PFSK-1 (cell line): ENCODE data around the gene MYL9.

Source experiments
- FOXP2 ChIP-seq: optimal IDR thresholded peaks from 2 replicates; pipeline ENCODE3; 2011; ENCODE audit warnings: borderline replicate concordance, control low read depth, inconsistent platforms; ENCODE audit not compliant: insufficient read depth; ENCODE audit errors: extremely low read length, extremely low read depth
- POLR2AphosphoS5 ChIP-seq: IDR thresholded peaks from 2 replicates; pipeline ENCODE4 v1.6.1; 2012; ENCODE audit warnings: low read depth, mild to moderate bottlenecking, control low read depth, low read length, moderate library complexity
- SIN3A ChIP-seq: IDR thresholded peaks from 2 replicates; pipeline ENCODE4 v1.6.1; 2012; ENCODE audit warnings: mild to moderate bottlenecking, low read length, moderate library complexity, borderline replicate concordance; ENCODE audit not compliant: insufficient read depth
- TAF1 ChIP-seq: IDR thresholded peaks from 2 replicates; pipeline ENCODE4 v1.6.1; 2012; ENCODE audit warnings: low read length, control low read depth, borderline replicate concordance; ENCODE audit not compliant: insufficient read depth
- TF ChIP-seq, protein P1 (sequence below), 2 experiments: IDR thresholded peaks; 2 replicates each; pipeline versions ENCODE4 v1.6.1 to v1.8.0; 2011 to 2012; ENCODE audit warnings: low read depth in 2 of 2, low read length in 2 of 2, control low read depth in 1 of 2, inconsistent platforms in 1 of 2, mild to moderate bottlenecking in 1 of 2, moderate library complexity in 1 of 2; ENCODE audit not compliant: insufficient read depth in 1 of 2

The MYL9 gene

DNA sequence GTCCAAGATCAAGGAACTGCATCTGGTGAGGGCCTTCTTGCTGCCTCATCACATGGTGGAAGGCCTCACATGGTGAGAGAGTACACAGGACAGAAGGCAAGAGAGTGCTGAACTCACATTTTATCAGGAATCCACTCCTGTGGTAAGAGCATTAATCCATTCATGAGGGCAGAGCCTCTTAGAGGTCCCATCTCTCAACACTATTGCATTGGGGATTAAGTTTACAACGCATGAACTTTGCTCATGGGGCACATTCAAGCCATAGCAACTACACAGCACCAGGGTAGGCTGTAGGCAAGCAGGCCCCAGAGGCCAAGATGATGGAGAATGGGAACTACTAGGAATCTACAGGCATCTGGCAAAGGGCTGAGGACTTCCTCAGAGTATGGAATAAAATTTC lies 22.1 kb downstream of the MYL9 start:
- TF ChIP-seq, protein P1, sequence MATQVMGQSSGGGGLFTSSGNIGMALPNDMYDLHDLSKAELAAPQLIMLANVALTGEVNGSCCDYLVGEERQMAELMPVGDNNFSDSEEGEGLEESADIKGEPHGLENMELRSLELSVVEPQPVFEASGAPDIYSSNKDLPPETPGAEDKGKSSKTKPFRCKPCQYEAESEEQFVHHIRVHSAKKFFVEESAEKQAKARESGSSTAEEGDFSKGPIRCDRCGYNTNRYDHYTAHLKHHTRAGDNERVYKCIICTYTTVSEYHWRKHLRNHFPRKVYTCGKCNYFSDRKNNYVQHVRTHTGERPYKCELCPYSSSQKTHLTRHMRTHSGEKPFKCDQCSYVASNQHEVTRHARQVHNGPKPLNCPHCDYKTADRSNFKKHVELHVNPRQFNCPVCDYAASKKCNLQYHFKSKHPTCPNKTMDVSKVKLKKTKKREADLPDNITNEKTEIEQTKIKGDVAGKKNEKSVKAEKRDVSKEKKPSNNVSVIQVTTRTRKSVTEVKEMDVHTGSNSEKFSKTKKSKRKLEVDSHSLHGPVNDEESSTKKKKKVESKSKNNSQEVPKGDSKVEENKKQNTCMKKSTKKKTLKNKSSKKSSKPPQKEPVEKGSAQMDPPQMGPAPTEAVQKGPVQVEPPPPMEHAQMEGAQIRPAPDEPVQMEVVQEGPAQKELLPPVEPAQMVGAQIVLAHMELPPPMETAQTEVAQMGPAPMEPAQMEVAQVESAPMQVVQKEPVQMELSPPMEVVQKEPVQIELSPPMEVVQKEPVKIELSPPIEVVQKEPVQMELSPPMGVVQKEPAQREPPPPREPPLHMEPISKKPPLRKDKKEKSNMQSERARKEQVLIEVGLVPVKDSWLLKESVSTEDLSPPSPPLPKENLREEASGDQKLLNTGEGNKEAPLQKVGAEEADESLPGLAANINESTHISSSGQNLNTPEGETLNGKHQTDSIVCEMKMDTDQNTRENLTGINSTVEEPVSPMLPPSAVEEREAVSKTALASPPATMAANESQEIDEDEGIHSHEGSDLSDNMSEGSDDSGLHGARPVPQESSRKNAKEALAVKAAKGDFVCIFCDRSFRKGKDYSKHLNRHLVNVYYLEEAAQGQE (IDR thresholded peaks at IDR 0.05; ENCODE audit: insufficient read depth in 1 of 2, low read depth in 2 of 2, low read length in 2 of 2) = no peak
- TF ChIP-seq SIN3A (no peak), TAF1 (no peak), FOXP2 (no peak), POLR2AphosphoS5 (no peak)

DNA sequence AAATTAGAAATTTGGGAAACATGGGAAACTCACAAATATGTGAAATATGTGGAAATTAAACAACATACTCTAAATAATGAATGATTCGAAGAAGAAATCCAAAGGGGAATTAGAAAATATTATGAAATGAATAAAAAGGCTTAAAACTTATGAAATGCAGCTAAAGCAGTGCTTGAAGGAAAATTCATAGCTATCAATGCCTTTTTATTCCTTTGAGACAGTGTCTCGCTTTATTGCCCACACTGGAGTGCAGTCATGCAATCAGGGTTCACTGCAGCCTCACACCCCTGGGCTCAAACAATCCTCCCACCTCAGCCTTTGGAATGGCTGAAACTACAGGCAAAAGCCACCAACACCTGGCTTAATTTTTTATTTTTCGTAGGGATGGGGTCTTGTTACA lies 24.2 kb downstream of the MYL9 start:
- TF ChIP-seq TAF1 = no peak
- TF ChIP-seq, protein P1 (IDR thresholded peaks at IDR 0.05; ENCODE audit: insufficient read depth in 1 of 2, low read depth in 2 of 2, low read length in 2 of 2) = no peak
- TF ChIP-seq SIN3A = no peak
- no peak for TF ChIP-seq POLR2AphosphoS5
- no peak for TF ChIP-seq FOXP2

DNA sequence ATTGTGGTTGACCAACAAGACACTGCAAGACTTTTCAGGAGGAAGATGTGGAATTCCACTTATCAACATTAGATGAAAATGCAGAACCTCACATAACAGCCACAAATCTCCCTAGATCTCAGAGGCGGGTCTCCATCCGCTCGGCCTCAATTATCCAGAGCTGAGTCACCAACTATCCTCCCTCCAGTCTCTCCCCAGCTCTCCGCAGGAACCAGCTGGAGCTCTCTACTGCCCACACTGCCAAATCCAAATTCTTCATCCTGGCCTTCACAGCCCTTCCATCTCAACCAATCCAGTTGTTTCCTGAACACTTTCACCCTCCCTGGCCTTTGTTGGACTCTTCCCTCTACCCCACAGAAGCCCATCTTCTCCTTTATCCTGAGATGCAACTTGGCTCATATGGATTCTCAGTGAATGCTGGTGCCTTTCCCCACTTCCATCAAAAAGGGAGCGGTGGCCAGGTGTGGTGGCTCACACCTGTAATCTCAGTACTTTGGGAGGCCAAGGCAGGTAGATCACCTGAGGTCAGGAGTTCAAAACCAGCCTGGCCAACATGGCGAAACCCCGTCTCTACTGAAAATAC lies 28.6 kb downstream of the MYL9 start:
- TF ChIP-seq POLR2AphosphoS5 (no peak), TAF1 (no peak), SIN3A (no peak), FOXP2 (no peak)
- TF ChIP-seq, protein P1 (IDR thresholded peaks at IDR 0.05; ENCODE audit: insufficient read depth in 1 of 2, low read depth in 2 of 2, low read length in 2 of 2) = no peak

DNA sequence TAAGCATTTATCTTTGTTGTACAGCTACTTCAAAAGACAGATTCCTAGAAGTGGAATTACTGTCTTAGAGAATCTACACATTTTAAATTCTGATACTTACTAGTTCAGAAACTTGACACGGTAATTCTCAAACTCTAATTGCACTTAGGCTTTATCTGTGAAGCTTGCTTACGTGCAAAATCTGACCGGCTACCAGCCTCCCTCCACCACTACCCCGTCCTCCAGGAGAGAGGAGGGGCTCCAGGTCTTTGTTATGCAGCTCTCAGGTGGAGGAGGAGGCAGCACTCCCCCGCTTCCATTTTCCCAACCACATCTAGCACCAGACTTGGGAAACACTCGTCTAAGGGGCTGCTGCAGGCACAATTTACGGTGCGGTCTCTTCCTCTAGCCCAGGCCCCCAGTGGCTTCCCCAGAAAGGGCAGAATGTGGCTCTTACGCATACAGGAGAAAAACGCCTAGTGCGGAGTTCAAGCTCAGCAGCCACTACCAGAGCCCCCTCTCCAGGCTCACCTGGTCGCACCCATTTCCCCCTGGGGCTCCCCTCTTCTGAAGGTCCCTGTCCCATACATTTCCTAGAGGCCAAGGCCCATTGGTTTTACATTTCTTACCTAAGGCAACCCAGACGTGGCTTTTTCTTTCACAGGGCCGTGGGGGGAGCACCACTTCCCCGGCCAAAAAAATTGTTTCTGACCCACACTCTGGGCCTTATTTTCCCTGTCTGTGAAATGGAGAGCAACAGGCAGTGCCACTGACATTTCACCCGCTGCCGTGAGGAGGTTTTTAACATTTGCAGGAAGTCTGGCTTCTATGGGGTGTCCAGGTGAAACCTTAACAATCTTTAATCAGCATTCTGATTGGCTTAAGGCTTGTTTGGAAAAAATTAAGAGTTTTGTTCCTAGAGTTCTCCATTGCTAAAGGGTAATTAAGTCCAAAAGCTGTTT lies 30.5 kb downstream of the MYL9 start:
- TF ChIP-seq, protein P1 (IDR thresholded peaks at IDR 0.05; ENCODE audit: insufficient read depth in 1 of 2, low read depth in 2 of 2, low read length in 2 of 2) = no peak
- no peak for TF ChIP-seq TAF1
- no peak for TF ChIP-seq SIN3A
- TF ChIP-seq FOXP2 = no peak
- no peak for TF ChIP-seq POLR2AphosphoS5
